Posterior vena cava (tissue), 2 donors: Measurements from ENCODE around the gene RSPO3. TPM values are rescaled to one million over a fixed set of nuclear protein-coding genes. Genes with fewer than 3 reads are reported as not detected.
"Not testable (repeated sequence)": the region's sequence is repeated elsewhere in the genome, so short reads cannot be mapped to it uniquely, and the experiment has no call there.

Source experiments
- DNase-seq: peaks from one replicate; pipeline ENCODE4 v3.0.0-alpha.2; 2020; ENCODE audit warnings: low spot score
- intact Hi-C, 2 donors: fragments of 100-400 bp; cut with DNase I; formaldehyde crosslinking; loops; one replicate each; pipeline versions ENCODE4 v1.14.1 to v1.14.2; 2022 to 2023
- total RNA-seq, 2 donors: library from RNA; stranded (reverse); fragmentation: NEBNext Ultra II Directional; extraction: Animal tissue kit (Norgen Biotek cat#: 25700); gene quantifications; one replicate each; pipeline ENCODE4 v1.2.1, GENCODE V29; 2021
- donor health status: DM: yes; HTN: yes; CAD: no.
- donor health status: DM: yes; HTN: yes; CAD: no.

The RSPO3 gene
- total RNA-seq, 2 donors from 2014 or later = 77.1 to 101 TPM

- DNase-seq = no peak
- intact Hi-C loops = no loop called here
These were observed 102.7 kb downstream of the RSPO3 start for GRCh38 chr6:127221201-127221600.

GRCh38 chr6:127222418-127222817, 103.9 kb downstream of the RSPO3 start:
- intact Hi-C loops = no loop called here
- no peak for DNase-seq

- intact Hi-C loops = no loop called here
- no peak for DNase-seq
These were observed 107.0 kb downstream of the RSPO3 start for GRCh38 chr6:127225497-127225896.

- DNase-seq, intact Hi-C loops: not testable (repeated sequence)
These were observed 115.3 kb downstream of the RSPO3 start for GRCh38 chr6:127233819-127234218.

GRCh38 chr6:127243501-127243900, 125.0 kb downstream of the RSPO3 start:
- intact Hi-C loops = no loop called here
- no peak for DNase-seq

Other genes with a start within 250 kb of the RSPO3 start
- 10 to 100 TPM; 46.7 to 56.8 TPM for gene RNF146, start 148.2 kb downstream of the RSPO3 start, total RNA-seq
- gene ECHDC1, start 224.9 kb downstream of the RSPO3 start, total RNA-seq = 10 to 100 TPM; 35.2 to 35.3 TPM